GM12892 (cell line): ENCODE measurements around the gene TMEM168.

ENCODE experiments used
- POLR2A ChIP-seq: IDR thresholded peaks from 2 replicates; pipeline ENCODE4 v1.6.1; 2011; ENCODE audit warnings: low read depth, low read length, control low read depth
- POLR2AphosphoS5 ChIP-seq: IDR thresholded peaks from 2 replicates; pipeline ENCODE4 v1.6.1; 2011; ENCODE audit warnings: low read depth, low read length, control low read depth
- TAF1 ChIP-seq: IDR thresholded peaks from 2 replicates; pipeline ENCODE4 v1.6.1; 2011; ENCODE audit warnings: low read depth, mild to moderate bottlenecking, control low read depth, low read length, borderline replicate concordance

GRCh38 chr7:112759905-112760304, 30.3 kb downstream of the TMEM168 start:
- TF ChIP-seq POLR2A: no peak
- no peak for TF ChIP-seq POLR2AphosphoS5
- TF ChIP-seq TAF1: no peak
